Medulla oblongata (tissue), 1 donor: Measurements from ENCODE around the gene SLC39A13.

Experiments
- DNase-seq: peaks from one replicate; pipeline ENCODE4 v3.0.0-alpha.2; 2015; ENCODE audit errors: extremely low spot score

The SLC39A13 gene

DNA sequence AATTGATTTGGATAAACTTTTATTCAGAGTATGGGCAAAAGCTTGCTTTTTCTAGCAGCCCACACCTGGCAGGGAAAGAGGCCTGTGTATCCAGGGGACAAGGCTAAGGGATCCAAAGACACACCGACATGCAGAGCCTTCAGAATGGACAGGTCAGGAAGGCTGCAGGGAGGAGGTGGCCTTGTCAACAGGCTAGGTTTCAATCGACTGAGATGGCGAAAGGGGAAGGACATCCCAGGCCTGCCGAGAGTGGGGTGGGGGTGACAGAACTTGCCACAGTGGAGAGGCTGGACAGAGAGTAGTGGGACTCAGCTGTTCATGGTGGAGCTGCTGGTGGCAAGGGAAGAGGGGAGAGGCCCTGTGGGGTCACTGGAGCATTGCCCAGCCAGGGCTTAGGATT lies 5.3 kb upstream of the SLC39A13 start:
- no peak for DNase-seq

GRCh38 chr11:47403571-47403970 lies 4.8 kb upstream of the SLC39A13 start:
- no peak for DNase-seq

DNA sequence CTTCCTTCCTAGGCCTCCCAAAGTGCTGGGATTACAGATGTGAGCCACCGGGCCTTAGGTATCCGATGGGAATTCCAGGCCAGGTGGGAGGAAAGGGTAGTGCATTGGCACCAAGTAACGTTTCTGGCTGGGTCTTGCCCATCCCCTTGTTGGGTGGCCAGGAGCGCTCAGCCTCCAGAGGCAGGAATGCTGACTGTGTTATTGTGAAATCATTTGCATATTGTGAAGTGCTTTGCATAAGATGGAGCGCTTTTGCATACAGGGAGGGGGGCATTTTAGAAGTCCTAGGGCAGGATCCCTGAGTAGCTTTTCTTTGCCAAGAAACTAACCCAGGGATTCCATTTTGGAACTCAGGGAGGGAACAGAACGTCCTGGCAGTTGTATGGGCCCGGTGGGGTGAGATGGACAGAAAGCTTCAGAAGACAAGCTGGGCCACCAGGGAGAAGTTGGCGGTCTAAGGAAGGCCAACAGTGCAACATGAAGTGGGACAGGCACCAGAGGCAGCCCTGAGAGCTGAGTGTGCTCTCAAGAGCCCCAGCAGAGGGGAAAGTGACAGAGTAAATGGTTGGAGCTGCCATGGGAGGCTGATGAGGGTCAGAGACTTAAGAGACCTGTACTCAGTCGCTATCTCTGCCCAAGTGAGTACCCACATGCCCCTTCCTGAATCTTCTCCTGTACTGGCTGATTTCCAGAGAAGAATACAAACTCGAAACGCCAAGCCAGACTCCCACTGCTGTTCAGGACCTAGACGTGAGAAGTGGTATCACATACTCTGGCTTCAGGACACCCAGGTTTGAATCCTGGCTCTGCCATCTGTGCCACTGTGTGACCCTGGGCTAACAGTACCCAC lies 1.3 kb upstream of the SLC39A13 start:
- DNase-seq: peak; percentile 40

DNA sequence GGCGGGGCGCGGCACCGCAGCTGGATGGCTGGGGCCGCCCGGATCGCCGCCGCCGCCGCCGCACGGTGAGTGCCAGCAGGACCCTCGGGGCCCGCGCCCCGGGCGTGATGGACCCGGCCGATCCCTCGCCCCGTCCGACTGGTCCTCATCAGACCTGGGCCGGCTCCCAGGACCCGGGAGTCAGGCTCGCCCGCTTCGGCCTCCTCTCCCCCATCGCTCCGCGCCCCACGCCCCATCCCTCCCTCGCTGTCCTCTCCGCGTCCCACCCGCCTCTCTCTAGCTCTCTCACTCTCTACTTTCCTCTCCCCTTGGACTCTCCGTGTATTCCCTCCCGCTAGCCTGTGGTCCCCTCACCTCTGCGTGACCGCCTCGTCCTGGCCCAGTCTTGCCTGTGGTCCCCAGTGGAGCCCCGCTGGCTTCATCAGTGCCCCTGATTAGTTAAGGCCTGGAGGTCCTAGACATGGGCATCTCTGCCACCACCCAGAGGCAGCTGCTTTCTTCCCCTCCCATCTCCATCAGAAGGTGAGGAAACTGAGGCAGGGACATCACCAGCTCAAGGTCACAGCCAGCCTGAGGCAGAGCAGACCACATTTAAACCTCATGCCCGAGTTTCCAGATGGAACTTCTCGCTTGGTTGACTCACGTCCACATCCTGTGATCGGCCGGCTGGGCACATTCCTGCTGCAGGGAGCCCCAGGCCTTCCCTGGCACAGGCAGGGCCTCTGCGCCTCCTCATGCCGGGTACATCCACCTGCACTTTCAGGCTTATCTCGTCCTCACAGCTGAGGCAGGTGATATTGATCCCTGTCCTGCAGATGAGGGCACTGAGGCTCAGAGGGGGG lies 429 bp downstream of the SLC39A13 start:
- DNase-seq: no peak

DNA sequence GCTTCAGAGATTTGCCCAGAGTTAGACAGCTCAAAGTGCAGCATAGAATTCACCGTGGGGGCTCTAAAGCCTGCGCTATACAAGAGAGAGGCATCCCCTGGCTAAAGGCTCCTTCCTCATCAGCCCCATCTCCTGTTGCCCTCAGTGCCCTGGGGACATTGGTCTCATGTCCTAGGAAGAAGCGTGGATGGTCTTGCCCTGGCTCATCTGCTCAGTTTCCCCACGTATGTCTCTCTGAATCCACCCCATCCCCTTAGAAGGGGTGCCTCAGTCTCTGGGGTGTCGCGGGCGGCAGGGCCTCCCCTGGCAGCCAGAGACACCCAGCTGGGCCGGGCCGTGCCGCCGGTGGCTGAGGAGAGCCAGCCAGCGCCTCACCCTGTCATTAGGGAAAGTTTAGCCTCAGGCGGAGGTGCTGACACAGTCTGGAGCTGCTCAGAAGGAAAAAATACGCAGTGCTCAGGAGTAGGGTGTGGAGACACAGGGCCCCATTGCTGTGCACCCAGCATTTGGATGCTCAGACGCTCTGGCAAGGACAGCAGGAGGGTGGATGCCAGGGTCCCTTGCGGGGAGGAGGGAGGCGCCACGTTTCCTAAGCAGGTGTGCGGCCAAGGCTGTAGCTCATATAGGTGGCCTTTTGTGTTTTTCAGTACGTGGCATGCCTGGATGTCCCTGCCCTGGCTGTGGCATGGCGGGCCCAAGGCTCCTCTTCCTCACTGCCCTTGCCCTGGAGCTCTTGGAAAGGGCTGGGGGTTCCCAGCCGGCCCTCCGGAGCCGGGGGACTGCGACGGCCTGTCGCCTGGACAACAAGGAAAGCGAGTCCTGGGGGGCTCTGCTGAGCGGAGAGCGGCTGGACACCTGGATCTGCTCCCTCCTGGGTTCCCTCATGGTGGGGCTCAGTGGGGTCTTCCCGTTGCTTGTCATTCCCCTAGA lies 1.3 kb downstream of the SLC39A13 start:
- no peak for DNase-seq

DNA sequence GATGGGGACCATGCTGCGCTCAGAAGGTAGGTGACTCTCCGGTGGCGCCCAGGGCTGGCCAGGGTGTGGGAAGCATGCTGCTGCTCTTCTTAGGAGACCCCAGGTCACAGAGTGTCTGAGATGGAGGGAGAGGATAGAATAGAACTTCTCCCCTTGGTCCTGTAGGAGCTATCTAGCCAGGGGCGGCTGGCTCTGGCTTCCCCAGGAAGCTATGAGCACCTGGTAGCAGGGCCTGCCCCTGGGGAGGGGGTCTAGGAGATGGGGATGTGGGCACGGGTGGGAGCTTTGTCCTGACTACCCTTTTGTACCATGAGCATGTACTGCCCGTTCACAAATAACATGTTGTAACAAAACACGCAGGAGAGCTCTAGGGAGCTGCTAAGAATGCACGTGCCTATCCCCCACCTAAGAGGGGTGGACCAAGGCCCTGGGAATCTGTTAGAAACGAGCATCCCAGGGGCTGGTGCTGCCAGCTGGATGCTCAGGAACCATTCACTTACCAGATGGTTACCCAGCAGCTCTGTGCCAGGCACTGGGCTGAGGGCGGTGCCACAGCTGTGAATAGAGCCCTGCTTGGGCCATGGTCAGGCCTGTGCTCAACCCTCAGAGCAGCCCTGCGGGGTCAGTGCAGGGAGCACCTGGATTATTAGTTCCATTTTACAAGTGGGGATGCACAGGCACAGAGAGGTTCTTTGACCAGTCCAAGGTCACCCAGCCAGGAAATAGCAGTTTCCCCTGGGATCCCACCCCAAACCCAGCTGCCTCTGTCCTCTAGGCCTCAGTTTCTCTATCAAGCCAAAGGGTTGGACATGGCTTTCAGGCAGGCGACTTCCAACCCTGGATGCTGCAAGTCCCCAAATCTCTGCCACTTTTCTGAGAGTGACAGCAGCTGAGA lies 2.2 kb downstream of the SLC39A13 start:
- DNase-seq: no peak

DNA sequence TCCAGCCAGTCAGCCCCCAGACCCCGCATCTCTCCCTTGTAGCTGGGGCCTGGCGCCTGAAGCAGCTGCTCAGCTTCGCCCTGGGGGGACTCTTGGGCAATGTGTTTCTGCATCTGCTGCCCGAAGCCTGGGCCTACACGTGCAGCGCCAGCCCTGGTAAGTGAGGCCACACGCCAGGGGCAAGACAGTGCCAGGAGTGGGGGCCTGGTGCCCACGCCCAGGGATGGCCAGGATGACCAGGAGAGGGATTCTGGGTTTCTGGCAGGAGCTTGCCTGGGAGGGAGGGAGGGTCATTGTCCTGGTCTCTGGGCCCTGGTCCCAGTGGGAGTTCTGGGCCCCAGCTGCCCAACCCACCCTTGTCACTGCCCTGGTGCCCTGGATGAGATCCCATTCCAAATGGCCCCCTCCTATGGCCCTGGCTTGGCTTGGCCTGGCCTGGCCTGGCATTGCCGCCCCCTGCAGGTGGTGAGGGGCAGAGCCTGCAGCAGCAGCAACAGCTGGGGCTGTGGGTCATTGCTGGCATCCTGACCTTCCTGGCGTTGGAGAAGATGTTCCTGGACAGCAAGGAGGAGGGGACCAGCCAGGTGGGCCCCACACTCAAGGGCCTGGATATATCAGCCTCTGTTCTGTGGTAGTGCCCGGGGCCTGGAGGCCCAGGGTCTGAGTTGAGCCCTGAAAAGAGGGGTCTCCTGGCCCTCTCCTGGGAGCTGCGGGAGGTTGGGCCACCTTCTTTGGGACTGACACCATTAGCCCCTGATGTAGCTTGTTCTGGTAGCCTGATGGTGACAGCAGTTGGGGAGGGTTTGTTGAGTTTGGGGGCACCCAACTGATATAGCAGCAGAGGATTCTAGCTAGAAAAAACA lies 3.7 kb downstream of the SLC39A13 start:
- DNase-seq: peak; percentile 57

GRCh38 chr11:47413351-47413750 lies 5.0 kb downstream of the SLC39A13 start:
- DNase-seq: no peak

DNA sequence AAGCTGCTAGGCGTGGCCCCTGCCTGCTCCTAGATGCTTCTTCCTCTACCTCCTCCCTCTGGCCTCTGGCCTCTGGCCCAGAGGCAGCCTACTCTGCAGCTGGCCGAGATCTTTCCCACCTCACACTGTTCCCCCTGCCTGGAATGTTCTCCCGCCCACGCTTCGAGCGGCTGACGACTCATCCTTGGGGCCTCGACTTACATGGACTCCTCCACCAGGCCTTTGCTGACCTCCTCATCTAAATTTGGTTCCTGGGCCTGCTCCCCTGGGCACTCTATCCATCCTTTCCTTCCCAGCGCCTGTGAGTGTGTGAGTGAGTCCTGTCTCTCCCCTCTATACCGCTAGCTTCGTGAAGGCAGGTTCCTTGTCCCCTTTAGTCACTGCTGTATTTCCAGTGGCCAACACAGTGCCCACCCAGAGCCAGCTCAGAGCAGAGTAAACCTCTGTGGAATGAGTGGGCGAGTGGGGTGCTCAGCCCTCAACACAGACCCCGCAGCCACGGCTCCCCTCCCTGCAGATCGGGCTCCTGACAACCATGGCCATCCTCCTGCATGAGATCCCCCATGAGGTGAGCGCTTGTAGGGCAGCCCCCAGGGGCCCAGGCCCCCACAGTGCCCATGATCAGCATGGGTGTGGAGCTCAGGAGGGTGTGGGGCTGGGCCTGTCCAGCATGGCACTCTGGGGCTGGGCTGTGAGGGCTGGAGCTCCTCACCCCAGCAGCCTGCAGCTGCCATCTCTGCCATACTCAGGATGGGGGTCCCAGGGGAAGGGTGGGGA lies 5.7 kb downstream of the SLC39A13 start:
- no peak for DNase-seq

- no peak for DNase-seq
Measured at GRCh38 chr11:47414685-47415070, 6.3 kb downstream of the SLC39A13 start.

DNA sequence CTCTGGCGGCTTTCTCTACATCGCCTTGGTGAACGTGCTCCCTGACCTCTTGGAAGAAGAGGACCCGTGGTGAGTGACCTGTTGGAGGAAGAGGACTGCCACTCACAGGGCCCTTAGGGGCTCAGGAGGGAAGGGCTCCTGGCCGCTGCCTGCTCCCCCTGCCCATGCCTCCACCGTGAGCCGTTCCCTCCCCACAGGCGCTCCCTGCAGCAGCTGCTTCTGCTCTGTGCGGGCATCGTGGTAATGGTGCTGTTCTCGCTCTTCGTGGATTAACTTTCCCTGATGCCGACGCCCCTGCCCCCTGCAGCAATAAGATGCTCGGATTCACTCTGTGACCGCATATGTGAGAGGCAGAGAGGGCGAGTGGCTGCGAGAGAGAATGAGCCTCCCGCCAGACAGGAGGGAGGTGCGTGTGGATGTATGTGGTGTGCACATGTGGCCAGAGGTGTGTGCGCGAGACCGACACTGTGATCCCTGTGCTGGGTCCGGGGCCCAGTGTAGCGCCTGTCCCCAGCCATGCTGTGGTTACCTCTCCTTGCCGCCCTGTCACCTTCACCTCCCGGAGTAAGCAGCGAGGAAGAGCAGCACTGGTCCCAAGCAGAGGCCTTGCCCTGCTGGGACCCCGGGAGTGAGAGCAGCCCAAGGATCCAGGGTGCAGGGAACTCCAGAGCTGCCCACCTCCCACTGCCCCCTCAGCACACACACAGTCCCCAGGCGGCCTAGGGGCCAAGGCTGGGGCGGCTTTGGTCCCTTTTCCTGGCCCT lies 6.9 kb downstream of the SLC39A13 start:
- no peak for DNase-seq

DNA sequence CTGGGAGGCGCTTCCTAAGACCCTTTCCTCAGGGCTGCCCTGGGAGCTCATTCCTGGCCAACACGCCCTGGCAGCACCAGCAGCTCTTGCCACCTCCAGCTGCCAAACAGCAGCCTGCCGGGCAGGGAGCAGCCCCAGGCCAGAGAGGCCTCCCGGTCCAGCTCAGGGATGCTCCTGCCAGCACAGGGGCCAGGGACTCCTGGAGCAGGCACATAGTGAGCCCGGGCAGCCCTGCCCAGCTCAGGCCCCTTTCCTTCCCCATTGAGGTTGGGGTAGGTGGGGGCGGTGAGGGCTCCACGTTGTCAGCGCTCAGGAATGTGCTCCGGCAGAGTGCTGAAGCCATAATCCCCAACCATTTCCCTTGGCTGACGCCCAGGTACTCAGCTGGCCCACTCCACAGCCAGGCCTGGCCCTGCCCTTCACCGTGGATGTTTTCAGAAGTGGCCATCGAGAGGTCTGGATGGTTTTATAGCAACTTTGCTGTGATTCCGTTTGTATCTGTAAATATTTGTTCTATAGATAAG lies 7.6 kb downstream of the SLC39A13 start:
- no peak for DNase-seq

DNA sequence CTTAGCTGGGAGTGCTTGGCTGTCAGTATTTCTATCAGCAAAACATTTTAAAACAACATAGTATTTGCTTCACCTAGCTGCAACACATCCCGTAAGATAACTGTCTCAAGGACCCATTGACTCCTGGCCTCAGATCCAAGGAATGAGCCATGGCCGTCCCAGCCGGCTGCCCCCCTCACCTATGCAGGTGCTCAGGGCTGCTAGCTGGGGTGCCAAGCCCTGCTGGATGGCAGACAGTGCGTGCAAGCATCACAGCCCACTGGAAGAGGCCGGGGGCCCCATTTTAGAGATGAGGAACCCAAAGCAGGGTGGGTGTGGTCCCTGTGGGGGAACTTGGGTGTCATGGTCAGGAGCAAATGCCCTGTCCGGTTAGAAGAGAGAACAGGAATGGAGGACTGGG lies 9.3 kb downstream of the SLC39A13 start:
- DNase-seq: no peak

GRCh38 chr11:47418454-47419259 lies 10.3 kb downstream of the SLC39A13 start:
- DNase-seq: no peak

- no peak for DNase-seq
Measured at GRCh38 chr11:47425611-47426010, 17.2 kb downstream of the SLC39A13 start.

- DNase-seq: peak; percentile 98
Measured at GRCh38 chr11:47426062-47426956, 17.9 kb downstream of the SLC39A13 start, which contains the start of gene PSMC3. Gene PSMC3, minus strand, starts transcription at chr11:47426439. Its CDS starts 160 bp downstream, at chr11:47426279.
